H1 (cell line): ENCODE data around the gene SAMD15. TPM values are rescaled to one million over a fixed set of nuclear protein-coding genes. Genes with fewer than 3 reads are reported as not detected.
A peak's percentile ranks its signal among the peaks of the same experiment; 100 is the strongest.

Experiments used
- CTCF ChIA-PET: fragments of 300-600 bp; sonication (Branson Sonifier 250); formaldehyde crosslinking; loops from one replicate; lab custom pipeline; 2021; ENCODE audit not compliant: partially characterized antibody; lab: Charles Lee
- POLR2A ChIA-PET: fragments of 300-600 bp; sonication (Branson Sonifier 250); formaldehyde crosslinking; loops from one replicate; lab custom pipeline; 2021; ENCODE audit warnings: inconsistent platforms; ENCODE audit not compliant: partially characterized antibody; lab: Charles Lee
- DNase-seq, 2 experiments: peaks; one replicate each; pipeline versions ENCODE4 v3.0.0 to v3.0.0-alpha.2; 2010 to 2022; ENCODE audit warnings: low spot score in 2 of 2, low read depth in 1 of 2, mixed read lengths in 1 of 2
- FAIRE-seq: peaks from 2 replicates; lab custom pipeline; 2011; peaks lifted over from hg19 to GRCh38; lab: Jason Lieb, UNC
- H2AFZ ChIP-seq: 2 replicates; pipeline ENCODE4 v1.8.1; 2012; ENCODE audit warnings: low read length, inconsistent platforms
- H2AK5ac ChIP-seq: 2 replicates; pipeline ENCODE4 v1.6.1; 2013; ENCODE audit warnings: low read depth, low read length
- H2BK120ac ChIP-seq: replicated peaks from 2 replicates; pipeline ENCODE3; 2013; ENCODE audit warnings: low read depth, low read length, inconsistent platforms
- H2BK12ac ChIP-seq: 2 replicates; pipeline ENCODE4 v1.6.1; 2013; ENCODE audit warnings: low read depth, low read length
- H2BK15ac ChIP-seq: 2 replicates; pipeline ENCODE4 v1.6.1; 2013; ENCODE audit warnings: low read length
- H2BK20ac ChIP-seq: 2 replicates; pipeline ENCODE4 v1.6.1; 2013; ENCODE audit warnings: low read length
- H2BK5ac ChIP-seq: 2 replicates; pipeline ENCODE4 v1.6.1; 2013; ENCODE audit warnings: low read depth, low read length
- H3K14ac ChIP-seq: 2 replicates; pipeline ENCODE4 v1.6.1; 2013; ENCODE audit warnings: inconsistent platforms; ENCODE audit not compliant: insufficient read length
- H3K18ac ChIP-seq: 2 replicates; pipeline ENCODE4 v1.6.1; 2013; ENCODE audit warnings: low read length; ENCODE audit errors: extremely low read depth
- H3K23ac ChIP-seq: 2 replicates; pipeline ENCODE4 v1.6.1; 2013; ENCODE audit warnings: inconsistent platforms; ENCODE audit not compliant: insufficient read length
- H3K23me2 ChIP-seq: 2 replicates; pipeline ENCODE4 v1.6.1; 2013; ENCODE audit warnings: low read depth, low read length
- H3K27ac ChIP-seq: 2 replicates; pipeline ENCODE4 v1.6.1; 2011; ENCODE audit warnings: low read depth, low read length, inconsistent platforms
- H3K27me3 ChIP-seq, 4 experiments: replicated peaks in 1 of 4; 1 replicate in 1 of 4; 2 replicates in 3 of 4; pipeline versions ENCODE4 v1.6.1 to v1.8.1; 2011 to 2013; ENCODE audit warnings: low read length in 3 of 4, mild to moderate bottlenecking in 3 of 4, inconsistent platforms in 2 of 4, mixed read lengths in 2 of 4, moderate library complexity in 1 of 4; ENCODE audit not compliant: control insufficient read depth in 3 of 4, insufficient read depth in 3 of 4; ENCODE audit errors: extremely low read depth in 1 of 4
- H3K36me3 ChIP-seq, 4 experiments: 2 replicates each; pipeline versions ENCODE4 v1.6.1 to v1.8.1; 2011 to 2013; ENCODE audit warnings: mild to moderate bottlenecking in 4 of 4, low read length in 3 of 4, moderate library complexity in 2 of 4, control low read depth in 1 of 4, inconsistent platforms in 1 of 4; ENCODE audit not compliant: insufficient read depth in 4 of 4, control insufficient read depth in 2 of 4
- H3K4ac ChIP-seq: replicated peaks from 2 replicates; pipeline ENCODE3; 2013; ENCODE audit warnings: low read length, low read depth, mixed read lengths, inconsistent platforms; ENCODE audit not compliant: insufficient read length
- H3K4me1 ChIP-seq, 4 experiments: replicated peaks in 1 of 4; 1 replicate in 1 of 4; 2 replicates in 3 of 4; pipeline versions ENCODE4 v1.6.1 to v1.8.1; 2011 to 2013; ENCODE audit warnings: low read length in 3 of 4, inconsistent platforms in 2 of 4, mixed read lengths in 1 of 4; ENCODE audit not compliant: insufficient read depth in 4 of 4, control insufficient read depth in 3 of 4
- H3K4me2 ChIP-seq, 2 experiments: 2 replicates each; pipeline versions ENCODE4 v1.6.1 to v1.8.1; 2011 to 2013; ENCODE audit warnings: low read depth in 2 of 2, low read length in 2 of 2, control low read depth in 1 of 2, inconsistent platforms in 1 of 2, mild to moderate bottlenecking in 1 of 2; ENCODE audit not compliant: insufficient read depth in 1 of 2
- H3K4me3 ChIP-seq, 4 experiments: fragments of 200-600, 300-600 bp in 1 of 4; sonication (generic), shearing (Covaris generic), sonication (Bioruptor Twin) in 1 of 4; 2 replicates each; pipeline versions ENCODE4 v1.5.1 to v1.8.1; 2011 to 2016; ENCODE audit warnings: low read length in 4 of 4, low read depth in 3 of 4, control low read depth in 2 of 4, inconsistent platforms in 2 of 4, mild to moderate bottlenecking in 2 of 4, mixed read lengths in 1 of 4, moderate library complexity in 1 of 4; ENCODE audit not compliant: insufficient read depth in 2 of 4; ENCODE audit errors: extremely low read depth in 1 of 4
- H3K56ac ChIP-seq: replicated peaks from 2 replicates; pipeline ENCODE3; 2013; ENCODE audit warnings: low read depth, mild to moderate bottlenecking, mixed read lengths, low read length, inconsistent platforms; ENCODE audit not compliant: insufficient read length
- H3K79me1 ChIP-seq: 2 replicates; pipeline ENCODE4 v1.6.1; 2013; ENCODE audit warnings: low read depth, low read length, control low read depth
- H3K79me2 ChIP-seq, 2 experiments: 2 replicates each; pipeline versions ENCODE4 v1.6.1 to v1.8.1; 2012 to 2013; ENCODE audit warnings: low read length in 2 of 2, mild to moderate bottlenecking in 2 of 2, inconsistent platforms in 1 of 2; ENCODE audit not compliant: insufficient read depth in 2 of 2, control insufficient read depth in 1 of 2
- H3K9ac ChIP-seq, 4 experiments: replicated peaks in 1 of 4; 1 replicate in 1 of 4; 2 replicates in 3 of 4; pipeline versions ENCODE4 v1.6.1 to v1.8.1; 2011 to 2013; ENCODE audit warnings: low read depth in 3 of 4, low read length in 3 of 4, control low read depth in 2 of 4, mild to moderate bottlenecking in 2 of 4, moderate library complexity in 2 of 4, inconsistent platforms in 1 of 4; ENCODE audit errors: extremely low read depth in 1 of 4
- H3K9me3 ChIP-seq, 2 experiments: 2 replicates each; pipeline versions ENCODE4 v1.6.1 to v1.8.1; 2012 to 2013; ENCODE audit warnings: mild to moderate bottlenecking in 2 of 2, moderate library complexity in 2 of 2, control low read depth in 1 of 2, inconsistent platforms in 1 of 2, low read depth in 1 of 2, low read length in 1 of 2, mixed read lengths in 1 of 2; ENCODE audit not compliant: insufficient read depth in 2 of 2
- H4K20me1 ChIP-seq, 2 experiments: replicated peaks in 1 of 2; 2 replicates each; pipeline versions ENCODE3 to v1.8.1; 2011 to 2013; ENCODE audit warnings: inconsistent platforms in 2 of 2, low read length in 2 of 2, mild to moderate bottlenecking in 1 of 2; ENCODE audit not compliant: insufficient read depth in 2 of 2, control insufficient read depth in 1 of 2
- H4K5ac ChIP-seq: 2 replicates; pipeline ENCODE4 v1.6.1; 2013; ENCODE audit warnings: low read length, low read depth, mixed read lengths, inconsistent platforms; ENCODE audit not compliant: insufficient read length
- H4K8ac ChIP-seq: 2 replicates; pipeline ENCODE4 v1.8.0; 2013; ENCODE audit warnings: mild to moderate bottlenecking, moderate library complexity, low read length, inconsistent platforms; ENCODE audit not compliant: insufficient read depth; ENCODE audit errors: extremely low read depth
- H4K91ac ChIP-seq: replicated peaks from 2 replicates; pipeline ENCODE3; 2013; ENCODE audit warnings: low read length, mixed read lengths, inconsistent platforms; ENCODE audit not compliant: insufficient read length
- CTCF ChIP-seq, 3 experiments: IDR thresholded peaks; 1 replicate in 2 of 3; 2 replicates in 1 of 3; pipeline versions ENCODE4 v1.5.1 to v1.6.1; 2011; ENCODE audit warnings: low read length in 3 of 3, mild to moderate bottlenecking in 3 of 3, inconsistent platforms in 2 of 3, low read depth in 1 of 3, moderate library complexity in 1 of 3; ENCODE audit not compliant: insufficient read depth in 1 of 3; ENCODE audit errors: control extremely low read depth in 1 of 3
- E2F6 ChIP-seq: IDR thresholded peaks from 2 replicates; pipeline ENCODE4 v1.6.1; 2012; ENCODE audit warnings: inconsistent platforms
- MAX ChIP-seq: IDR thresholded peaks from 2 replicates; pipeline ENCODE4 v1.6.1; 2012; ENCODE audit warnings: inconsistent platforms
- RAD21 ChIP-seq, 2 experiments: IDR thresholded peaks in 1 of 2; conservative IDR thresholded peaks in 1 of 2; 2 replicates each; pipeline ENCODE4 v1.6.1; 2011; ENCODE audit warnings: low read depth in 2 of 2, low read length in 2 of 2, improper control_type of control experiment in 1 of 2, inconsistent platforms in 1 of 2, mild to moderate bottlenecking in 1 of 2, moderate library complexity in 1 of 2
- RNF2 ChIP-seq: fragments of 200-900, 300-1000 bp; sonication (generic); IDR thresholded peaks from 2 replicates; pipeline ENCODE4 v1.7.1; 2016; ENCODE audit warnings: borderline replicate concordance, low read depth, mild to moderate bottlenecking, antibody characterized with exemption, low read length; ENCODE audit not compliant: poor library complexity, severe bottlenecking; ENCODE audit errors: missing control alignments
- TAF1 ChIP-seq: IDR thresholded peaks from 2 replicates; pipeline ENCODE4 v1.6.1; 2011; ENCODE audit warnings: mild to moderate bottlenecking, low read depth, low read length
- TEAD4 ChIP-seq: IDR thresholded peaks from 2 replicates; pipeline ENCODE4 v1.6.1; 2012; ENCODE audit warnings: low read depth, low read length, inconsistent platforms, mixed read lengths
- YY1 ChIP-seq: IDR thresholded peaks from 2 replicates; pipeline ENCODE4 v1.6.1; 2011; ENCODE audit warnings: low read depth, mild to moderate bottlenecking, low read length
- WGBS, 2 experiments: shearing (Covaris generic) in 1 of 2; methylation state at CpG; one replicate each; pipeline versions ENCODE4 v1.1.6 to v1.1.7; 2013 to 2015; ENCODE audit warnings: low lambda C conversion rate in 2 of 2, mixed read lengths in 2 of 2, inconsistent platforms in 1 of 2, low coverage in 1 of 2, missing lambda C conversion rate in 1 of 2; ENCODE audit not compliant: insufficient replicate concordance in 2 of 2, insufficient coverage in 1 of 2, insufficient read length in 1 of 2; ENCODE audit errors: extremely low coverage in 1 of 2, missing lambda C conversion rate in 1 of 2; 5-methylcytosine and 5-hydroxymethylcytosine counted together
- polyA plus RNA-seq, 7 experiments: library from polyadenylated mRNA; depleted of rRNA in 3 of 7; stranded (reverse) in 5 of 7; unstranded in 2 of 7; fragments of >200 nt in 5 of 7; fragments of 200-250 nt in 2 of 7; gene quantifications; 1 replicate in 5 of 7; 2 replicates in 1 of 7; 4 replicates in 1 of 7; pipeline versions ENCODE4 v1.2.1 to v1.2.3, GENCODE V29; 2011 to 2013; ENCODE audit warnings: missing spikeins in 2 of 7, mixed read lengths in 2 of 7
- total RNA-seq: library from RNA; stranded (reverse); fragmentation: NEBNext Ultra II Directional; extraction: Animal tissue kit (Norgen Biotek cat#: 25700); gene quantifications from 2 replicates; pipeline ENCODE4 v1.2.1, GENCODE V29; 2021

SAMD15 gene
- total and polyA plus RNA-seq, 2 of the 8 experiments (the other 6 are each of a cell fraction or from before 2014, with no cell fraction given), result 0.17 to 1.0 TPM

- POLR2A ChIA-PET, result interaction anchor here (1.0 kb wide), 1 partner anchor 88 kb away, joined by 5 read pairs; the partner anchor contains the start of genes GSTZ1 and POMT2
- H2AFZ ChIP-seq, result peak overlapping the region; percentile 81; the same call in 1 of the 2 replicates
- TF ChIP-seq RNF2 (no peak), TAF1 (no peak), YY1 (peak; percentile 64), RAD21 (IDR thresholded peaks at IDR 0.05 in 1 of 2, conservative IDR thresholded peaks at IDR 0.05 in 1 of 2; ENCODE audit: low read depth in 2 of 2, low read length in 2 of 2) (peak in 1 of 2 experiments; percentile 52; a peak in 2 of 4 replicates), TEAD4 (no peak), E2F6 (0 out of 2 replicates have a peak, but pooled peaks have one; percentile 34), MAX (peak; percentile 13; the same call in 1 of the 2 replicates), CTCF (IDR thresholded peaks at IDR 0.05; ENCODE audit: control extremely low read depth in 1 of 3, insufficient read depth in 1 of 3, low read depth in 1 of 3, low read length in 3 of 3) (peak; percentile 41 to 56 (median 52))
Measured at GRCh38 chr14:77409131-77409533, 32.0 kb downstream of the SAMD15 start.

More at GRCh38 chr14:77409131-77409533, 32.0 kb downstream of the SAMD15 start:
- no peaks in the 10 kb centered on the region for H3K9me3 ChIP-seq
- no peaks in the 10 kb centered on the region for H3K79me1 ChIP-seq
- no peak overlapping the region for H2BK20ac ChIP-seq
- H2BK12ac ChIP-seq, result no peak overlapping the region
- no peaks in the 10 kb centered on the region for H3K27me3 ChIP-seq
- no peaks in the 10 kb centered on the region for H3K36me3 ChIP-seq
- H4K5ac ChIP-seq, result no peak overlapping the region
- H2BK5ac ChIP-seq, result no peak overlapping the region
- no peak overlapping the region for H2AK5ac ChIP-seq
- no peak overlapping the region for H4K91ac ChIP-seq
- no peaks in the 10 kb centered on the region for H3K4me1 ChIP-seq
- H4K8ac ChIP-seq, result no peak overlapping the region
- DNase-seq (peak in 1 of 2 experiments; percentile 50), FAIRE-seq (no peak)
- no peak overlapping the region for H3K56ac ChIP-seq
- no peak overlapping the region for H3K23ac ChIP-seq
- H4K20me1 ChIP-seq, result no peaks in the 10 kb centered on the region
- WGBS, 2 experiments, result 29% methylated on average over 3 of the region's 3 CpGs; no CpG with 5 or more reads in 1 of the 2 experiments
- no peaks in the 10 kb centered on the region for H3K79me2 ChIP-seq
- H3K4me2 ChIP-seq, result no peak overlapping the region
- no peak overlapping the region for H3K4ac ChIP-seq
- no peak overlapping the region for H3K14ac ChIP-seq
- no peak overlapping the region for H3K27ac ChIP-seq
- H2BK120ac ChIP-seq, result no peak overlapping the region
- H3K18ac ChIP-seq, result no peak overlapping the region
- H2BK15ac ChIP-seq, result no peak overlapping the region
- CTCF ChIA-PET, result interaction anchor here (0.7 to 2.7 kb wide), 14 partner anchors 10 to 144 kb away, joined by 3 to 10 read pairs (median 4); no protein-coding TSS in a partner anchor
- H3K4me3 ChIP-seq, result no peak overlapping the region
- no peaks in the 10 kb centered on the region for H3K23me2 ChIP-seq
- H3K9ac ChIP-seq, result no peak overlapping the region
